Epithelial cell of prostate (primary cell): ENCODE data around the gene SLC27A5.
A peak's percentile ranks its signal among the peaks of the same experiment; 100 is the strongest.
"Not testable (repeated sequence)": the region's sequence is repeated elsewhere in the genome, so short reads cannot be mapped to it uniquely, and the experiment has no call there.

Experiments
- DNase-seq: peaks from one replicate; pipeline ENCODE4 v3.0.0-alpha.2; 2011; ENCODE audit warnings: low read depth, low spot score
- H3K27ac ChIP-seq: fragments of 450-650 bp; 2 replicates; pipeline ENCODE4 v1.5.1; 2017; ENCODE audit warnings: mild to moderate bottlenecking

Gene SLC27A5

DNA sequence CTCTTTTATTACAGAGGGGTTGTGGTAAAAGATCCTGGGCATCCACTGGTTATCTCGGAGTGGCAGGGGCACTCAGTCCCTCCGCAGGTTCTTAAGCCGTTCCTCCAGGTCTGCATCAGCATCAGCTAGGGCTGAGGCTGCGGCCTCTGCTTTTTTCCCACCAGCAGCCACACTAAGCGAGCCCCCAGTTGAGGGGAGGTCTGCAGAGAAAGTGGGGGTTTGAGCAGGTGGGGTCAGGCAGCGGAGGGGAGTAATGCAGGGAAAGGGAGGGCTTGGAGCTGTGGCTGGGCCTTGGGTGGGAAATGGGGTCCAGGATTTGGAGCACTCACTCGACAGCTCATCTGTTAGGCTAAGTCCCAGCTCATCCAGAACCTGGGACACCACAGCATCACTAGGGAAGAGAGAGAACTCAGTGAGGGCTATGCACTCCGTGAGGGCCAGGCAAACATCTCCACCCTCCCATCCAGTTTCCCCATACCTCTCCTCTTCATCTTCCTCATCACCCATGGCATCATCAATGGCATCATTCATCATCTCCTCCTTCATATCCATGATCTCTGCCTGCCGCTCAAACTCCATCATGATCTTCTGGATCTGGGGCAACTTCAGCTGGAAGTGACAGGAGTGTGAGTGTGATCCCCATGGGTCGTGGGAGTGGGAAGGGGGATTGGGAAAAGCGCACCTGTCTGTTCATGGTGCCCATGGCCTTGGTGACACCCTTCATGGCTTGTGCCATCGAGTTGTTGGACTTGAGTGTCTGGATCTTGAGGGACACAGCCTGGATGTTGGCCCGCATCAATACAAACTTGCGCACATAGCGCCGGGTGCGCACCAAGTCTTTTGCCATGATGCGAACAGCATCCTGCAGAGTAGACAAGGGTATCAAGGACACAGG, 40.0 kb upstream of the SLC27A5 start:
- no peak overlapping the region for H3K27ac ChIP-seq
- DNase-seq: no peak

DNA sequence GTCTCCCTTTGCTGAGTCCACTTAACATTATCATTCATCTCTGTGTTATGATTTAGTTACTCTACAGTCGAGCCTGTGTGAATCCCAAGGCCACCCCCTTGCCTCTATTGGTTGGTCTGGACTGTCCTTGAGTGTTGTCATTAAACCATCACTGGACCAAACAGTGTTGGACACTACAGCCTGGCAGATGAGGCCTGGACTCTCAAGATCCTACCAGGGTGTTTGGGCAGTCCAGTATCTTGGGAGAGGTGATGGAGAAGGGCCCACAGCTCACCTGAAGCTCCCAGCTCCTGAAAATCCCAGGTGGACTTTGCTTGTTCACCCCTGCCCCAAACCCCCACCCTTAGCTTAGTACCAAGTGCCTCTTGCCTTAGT, 39.3 kb upstream of the SLC27A5 start:
- no peak for DNase-seq
- H3K27ac ChIP-seq: no peak overlapping the region

DNA sequence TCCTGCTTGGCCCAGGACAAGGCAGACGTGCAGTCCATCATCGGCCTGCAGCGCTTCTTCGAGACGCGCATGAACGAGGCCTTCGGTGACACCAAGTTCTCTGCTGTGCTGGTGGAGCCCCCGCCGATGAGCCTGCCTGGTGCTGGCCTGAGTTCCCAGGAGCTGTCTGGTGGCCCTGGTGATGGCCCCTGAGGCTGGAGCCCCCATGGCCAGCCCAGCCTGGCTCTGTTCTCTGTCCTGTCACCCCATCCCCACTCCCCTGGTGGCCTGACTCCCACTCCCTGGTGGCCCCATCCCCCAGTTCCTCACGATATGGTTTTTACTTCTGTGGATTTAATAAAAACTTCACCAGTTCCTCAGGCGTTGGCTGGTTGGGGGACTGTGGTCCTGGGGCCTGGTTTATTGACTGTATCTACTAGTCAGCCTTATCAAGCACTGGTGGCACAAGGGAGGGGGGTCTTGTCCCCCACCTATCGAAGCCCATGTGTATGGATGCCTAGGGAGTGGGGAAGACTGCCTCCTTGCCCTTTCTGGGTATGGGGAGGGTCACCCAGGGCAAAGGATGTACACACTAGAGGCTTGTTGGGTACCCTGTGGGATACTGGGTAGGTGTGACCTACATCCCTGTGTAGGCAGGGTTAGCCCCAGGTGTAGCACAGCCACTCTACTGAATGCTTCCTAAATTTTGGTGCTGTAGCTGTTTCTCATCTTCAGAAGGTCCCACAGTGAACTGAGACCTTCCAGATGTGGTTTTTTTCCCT, 38.8 kb upstream of the SLC27A5 start:
- DNase-seq: no peak

DNA sequence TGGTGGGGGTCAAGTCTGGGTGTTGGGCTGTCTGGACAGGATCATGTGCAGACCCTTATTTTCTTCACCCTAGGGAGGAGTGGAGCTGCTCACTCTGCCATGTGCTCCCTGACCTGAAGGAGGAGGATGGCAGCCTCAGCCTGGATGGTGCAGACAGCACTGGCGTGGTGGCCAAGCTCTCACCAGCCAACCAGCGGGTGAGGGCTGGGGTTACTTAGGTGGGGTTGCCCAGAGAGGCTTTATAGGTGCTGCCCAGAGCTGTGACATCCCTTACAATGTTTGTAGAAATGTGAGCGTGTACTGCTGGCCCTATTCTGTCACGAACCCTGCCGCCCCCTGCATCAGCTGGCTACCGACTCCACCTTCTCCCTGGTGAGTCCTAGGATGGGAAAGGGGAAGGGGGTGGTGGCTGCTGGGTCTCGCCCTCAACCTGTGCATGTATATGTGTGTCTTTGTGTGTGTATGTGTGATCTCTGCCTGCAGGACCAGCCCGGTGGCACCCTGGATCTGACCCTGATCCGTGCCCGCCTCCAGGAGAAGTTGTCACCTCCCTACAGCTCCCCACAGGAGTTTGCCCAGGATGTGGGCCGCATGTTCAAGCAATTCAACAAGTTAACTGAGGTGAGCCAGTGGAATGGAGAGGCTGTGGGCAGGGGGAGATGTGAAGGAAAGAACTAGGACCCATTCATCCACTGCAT, 38.0 kb upstream of the SLC27A5 start:
- H3K27ac ChIP-seq: no peak overlapping the region
- no peak for DNase-seq

More for the DNA sequence above, 38.8 kb upstream of the SLC27A5 start:
- no peak overlapping the region for H3K27ac ChIP-seq

DNA sequence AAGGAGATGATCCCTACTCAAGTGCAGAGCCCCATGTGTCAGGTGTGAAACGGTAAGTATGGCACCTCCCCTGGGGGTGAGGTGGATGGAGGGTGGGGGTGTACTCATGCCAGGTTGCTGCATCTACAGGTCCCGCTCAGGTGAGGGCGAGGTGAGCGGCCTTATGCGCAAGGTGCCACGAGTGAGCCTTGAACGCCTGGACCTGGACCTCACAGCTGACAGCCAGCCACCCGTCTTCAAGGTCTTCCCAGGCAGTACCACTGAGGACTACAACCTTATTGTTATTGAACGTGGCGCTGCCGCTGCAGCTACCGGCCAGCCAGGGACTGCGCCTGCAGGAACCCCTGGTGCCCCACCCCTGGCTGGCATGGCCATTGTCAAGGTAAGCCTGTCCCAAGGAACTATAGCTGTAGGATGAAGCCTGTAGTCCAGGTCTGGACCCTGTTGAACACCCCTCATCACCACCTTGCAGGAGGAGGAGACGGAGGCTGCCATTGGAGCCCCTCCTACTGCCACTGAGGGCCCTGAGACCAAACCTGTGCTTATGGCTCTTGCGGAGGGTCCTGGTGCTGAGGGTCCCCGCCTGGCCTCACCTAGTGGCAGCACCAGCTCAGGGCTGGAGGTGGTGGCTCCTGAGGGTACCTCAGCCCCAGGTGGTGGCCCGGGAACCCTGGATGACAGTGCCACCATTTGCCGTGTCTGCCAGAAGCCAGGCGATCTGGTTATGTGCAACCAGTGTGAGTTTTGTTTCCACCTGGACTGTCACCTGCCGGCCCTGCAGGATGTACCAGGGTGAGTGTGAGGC, 37.3 kb upstream of the SLC27A5 start:
- H3K27ac ChIP-seq: no peak overlapping the region
- DNase-seq: no peak

DNA sequence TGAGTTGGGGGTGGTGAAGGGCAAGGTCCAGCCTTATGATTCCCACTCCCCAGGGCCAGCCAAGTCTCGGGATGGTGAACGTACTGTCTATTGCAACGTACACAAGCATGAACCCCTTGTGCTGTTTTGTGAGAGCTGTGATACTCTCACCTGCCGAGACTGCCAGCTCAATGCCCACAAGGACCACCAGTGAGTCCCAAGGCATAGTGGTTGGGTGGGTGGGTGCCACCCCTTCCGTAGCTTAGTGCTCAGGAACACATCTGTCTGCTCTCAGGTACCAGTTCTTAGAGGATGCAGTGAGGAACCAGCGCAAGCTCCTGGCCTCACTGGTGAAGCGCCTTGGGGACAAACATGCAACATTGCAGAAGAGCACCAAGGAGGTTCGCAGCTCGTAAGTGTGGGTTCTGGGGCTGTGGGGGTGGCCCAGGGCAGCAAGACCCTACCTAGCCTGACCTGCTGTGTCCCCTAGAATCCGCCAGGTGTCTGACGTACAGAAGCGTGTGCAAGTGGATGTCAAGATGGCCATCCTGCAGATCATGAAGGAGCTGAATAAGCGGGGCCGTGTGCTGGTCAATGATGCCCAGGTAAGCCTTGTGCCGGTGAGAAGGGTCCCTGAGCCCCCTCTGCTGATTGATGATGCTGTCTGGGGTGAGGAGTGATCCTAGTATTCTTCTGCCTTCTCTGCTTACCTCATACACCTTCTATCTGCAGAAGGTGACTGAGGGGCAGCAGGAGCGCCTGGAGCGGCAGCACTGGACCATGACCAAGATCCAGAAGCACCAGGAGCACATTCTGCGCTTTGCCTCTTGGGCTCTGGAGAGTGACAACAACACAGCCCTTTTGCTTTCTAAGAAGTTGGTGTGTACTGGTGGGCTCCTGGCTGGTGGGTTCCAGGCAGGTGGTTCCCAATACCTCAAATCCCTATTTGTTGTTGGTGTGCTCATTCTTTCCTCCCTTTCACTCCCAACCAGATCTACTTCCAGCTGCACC, 35.8 kb upstream of the SLC27A5 start:
- DNase-seq: no peak
- H3K27ac ChIP-seq: peak overlapping the region; percentile 9

DNA sequence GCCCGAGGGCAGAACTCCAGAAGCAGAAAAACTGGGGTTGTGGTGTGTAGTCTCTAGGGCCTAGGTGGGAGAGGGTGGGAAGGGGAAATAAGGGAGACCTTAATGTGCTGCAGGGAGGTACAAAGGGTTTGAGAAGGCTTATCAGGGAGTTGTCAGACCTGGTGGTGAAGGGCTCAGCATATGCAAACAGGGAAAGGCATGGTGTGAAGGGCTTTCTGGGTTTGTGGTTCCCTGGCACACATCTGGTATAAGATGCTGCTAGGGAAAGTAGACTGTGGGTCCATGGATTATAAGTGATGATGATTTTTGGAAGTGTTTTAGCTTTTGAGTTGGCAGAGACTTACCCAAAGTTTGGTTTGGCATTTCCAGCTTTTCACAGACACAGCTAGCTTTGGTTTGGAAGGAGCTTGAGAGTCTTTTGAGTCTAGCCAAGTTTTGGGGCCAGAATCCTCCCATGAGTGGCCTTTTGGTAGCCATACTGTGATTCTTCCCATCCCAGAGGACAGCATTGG, 34.3 kb upstream of the SLC27A5 start:
- DNase-seq: no peak
- H3K27ac ChIP-seq: peak overlapping the region; percentile 9

DNA sequence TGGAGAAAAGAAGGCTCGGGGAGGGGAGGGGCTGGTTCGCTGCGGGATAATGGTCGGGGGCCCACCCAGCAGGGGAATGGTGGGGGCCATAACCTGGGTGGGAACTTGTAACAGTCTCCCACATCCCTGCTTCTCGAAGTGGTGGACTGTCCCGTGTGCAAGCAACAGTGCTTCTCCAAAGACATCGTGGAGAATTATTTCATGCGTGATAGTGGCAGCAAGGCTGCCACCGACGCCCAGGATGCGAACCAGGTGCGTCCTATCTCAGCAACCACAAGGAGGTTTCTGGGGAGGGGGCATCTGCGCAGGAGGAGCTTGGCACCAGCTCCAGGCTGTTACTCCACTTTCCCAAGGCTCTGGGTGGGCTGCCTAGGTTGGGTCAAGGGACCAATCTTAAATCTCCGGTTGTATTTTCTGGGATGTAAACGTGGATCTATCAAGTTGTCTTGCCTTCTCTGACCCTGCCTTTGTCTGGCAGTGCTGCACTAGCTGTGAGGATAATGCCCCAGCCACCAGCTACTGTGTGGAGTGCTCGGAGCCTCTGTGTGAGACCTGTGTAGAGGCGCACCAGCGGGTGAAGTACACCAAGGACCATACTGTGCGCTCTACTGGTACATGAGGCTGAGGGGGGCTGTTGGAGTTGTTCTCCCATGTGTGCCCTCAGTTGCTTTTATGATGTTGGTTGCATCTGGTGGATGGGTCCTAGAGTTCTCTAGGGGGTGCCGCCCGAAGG, 33.7 kb upstream of the SLC27A5 start:
- H3K27ac ChIP-seq: peak overlapping the region; percentile 95
- no peak for DNase-seq

DNA sequence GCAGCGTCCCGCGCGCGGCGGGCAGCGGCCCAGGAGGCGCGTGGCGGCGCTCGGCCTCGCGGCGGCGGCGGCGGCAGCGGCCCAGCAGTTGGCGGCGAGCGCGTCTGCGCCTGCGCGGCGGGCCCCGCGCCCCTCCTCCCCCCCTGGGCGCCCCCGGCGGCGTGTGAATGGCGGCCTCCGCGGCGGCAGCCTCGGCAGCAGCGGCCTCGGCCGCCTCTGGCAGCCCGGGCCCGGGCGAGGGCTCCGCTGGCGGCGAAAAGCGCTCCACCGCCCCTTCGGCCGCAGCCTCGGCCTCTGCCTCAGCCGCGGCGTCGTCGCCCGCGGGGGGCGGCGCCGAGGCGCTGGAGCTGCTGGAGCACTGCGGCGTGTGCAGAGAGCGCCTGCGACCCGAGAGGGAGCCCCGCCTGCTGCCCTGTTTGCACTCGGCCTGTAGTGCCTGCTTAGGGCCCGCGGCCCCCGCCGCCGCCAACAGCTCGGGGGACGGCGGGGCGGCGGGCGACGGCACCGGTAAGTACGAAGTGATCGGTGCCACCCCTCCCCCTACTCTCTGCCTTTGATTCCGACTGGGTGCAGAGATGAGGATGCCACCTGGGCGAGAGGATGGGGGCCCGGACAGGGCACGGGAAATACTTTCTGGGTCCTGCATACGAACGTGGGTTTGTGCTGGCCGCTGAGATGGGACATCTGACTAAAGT, 32.9 kb upstream of the SLC27A5 start:
- no peak for DNase-seq
- H3K27ac ChIP-seq: peak overlapping the region; percentile 95

DNA sequence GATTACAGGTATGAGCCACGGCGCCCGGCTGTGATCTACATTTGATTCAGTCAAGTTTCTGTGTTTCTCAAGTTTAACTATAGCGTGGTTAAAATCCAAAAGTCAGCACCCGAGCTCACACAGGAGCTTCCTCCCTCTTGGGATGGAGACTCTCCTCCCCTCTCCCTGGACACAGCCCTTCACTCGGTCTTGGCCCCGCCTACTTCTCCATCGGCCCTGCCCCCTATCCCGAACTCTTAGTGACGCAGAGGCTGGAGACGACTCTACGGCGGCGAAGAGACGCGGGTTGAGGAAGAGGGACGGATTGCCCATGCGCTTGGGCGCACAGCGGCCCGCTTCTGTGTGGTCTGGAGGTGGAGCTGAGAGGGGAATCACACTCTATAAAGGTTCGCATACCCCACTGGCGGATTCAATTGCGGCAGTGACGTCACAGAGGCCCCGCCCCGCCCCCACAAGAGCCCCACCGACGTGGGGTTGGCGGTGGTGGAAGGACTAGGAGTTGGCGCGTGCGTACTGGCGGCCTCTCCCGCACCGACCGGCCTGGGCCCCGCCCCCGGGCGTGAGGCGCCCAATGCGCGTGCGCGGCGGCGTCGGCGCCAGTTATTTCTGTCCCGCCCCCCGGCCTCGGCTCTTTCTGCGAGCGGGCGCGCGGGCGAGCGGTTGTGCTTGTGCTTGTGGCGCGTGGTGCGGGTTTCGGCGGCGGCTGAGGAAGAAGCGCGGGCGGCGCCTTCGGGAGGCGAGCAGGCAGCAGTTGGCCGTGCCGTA, 32.2 kb upstream of the SLC27A5 start, which contains the start of gene TRIM28:
Gene TRIM28 (plus strand): TSS at position 239 of the 765 bp plus-strand sequence. CDS start 694 bp downstream, outside the sequence.
- H3K27ac ChIP-seq: peak within 1 kb of the TSS; percentile 95
- peak; percentile 91 for DNase-seq

DNA sequence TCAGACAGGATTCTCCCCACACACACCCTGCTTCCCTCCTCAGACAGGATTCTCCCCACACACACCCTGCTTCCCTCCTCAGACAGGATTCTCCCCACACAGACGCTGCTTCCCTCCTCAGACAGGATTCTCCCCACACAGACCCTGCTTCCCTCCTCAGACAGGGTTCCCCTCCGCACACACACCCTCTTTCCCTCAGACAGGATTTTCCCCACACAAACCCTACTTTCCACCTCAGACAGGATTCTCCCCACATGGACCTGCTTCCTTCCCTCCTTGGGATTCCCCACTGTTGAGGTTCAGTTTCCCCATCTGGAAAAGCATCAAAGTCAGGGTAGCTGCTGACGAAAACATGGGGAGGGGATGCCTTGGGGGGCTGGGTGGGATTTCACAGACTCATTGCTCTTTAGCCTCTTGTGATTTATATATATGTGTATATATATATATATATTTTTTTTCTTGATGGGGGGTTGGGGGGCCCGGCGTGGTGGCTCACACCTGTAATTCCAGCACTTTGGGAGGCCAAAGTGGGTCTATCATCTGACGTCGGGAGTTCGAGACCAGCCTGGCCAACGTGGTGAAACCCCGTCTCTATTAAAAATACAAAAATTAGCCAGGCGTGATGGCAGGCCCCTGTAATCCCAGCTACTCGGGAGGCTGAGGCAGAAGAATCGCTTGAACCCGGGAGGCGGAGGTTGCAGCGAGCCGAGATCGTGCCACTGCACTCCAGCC, 31.0 kb upstream of the SLC27A5 start:
- not testable (repeated sequence) for DNase-seq
- peak overlapping the region; percentile 95 for H3K27ac ChIP-seq

DNA sequence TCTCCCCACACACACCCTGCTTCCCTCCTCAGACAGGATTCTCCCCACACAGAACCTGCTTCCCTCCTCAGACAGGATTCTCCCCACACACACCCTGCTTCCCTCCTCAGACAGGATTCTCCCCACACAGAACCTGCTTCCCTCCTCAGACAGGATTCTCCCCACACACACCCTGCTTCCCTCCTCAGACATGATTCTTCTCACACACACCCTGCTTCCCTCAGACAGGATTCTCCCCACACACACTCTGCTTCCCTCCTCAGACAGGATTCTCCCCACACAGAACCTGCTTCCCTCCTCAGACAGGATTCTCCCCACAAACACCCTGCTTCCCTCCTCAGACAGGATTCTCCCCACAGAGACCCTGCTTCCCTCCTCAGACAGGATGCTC, 27.4 kb upstream of the SLC27A5 start:
- H3K27ac ChIP-seq, DNase-seq: not testable (repeated sequence)

DNA sequence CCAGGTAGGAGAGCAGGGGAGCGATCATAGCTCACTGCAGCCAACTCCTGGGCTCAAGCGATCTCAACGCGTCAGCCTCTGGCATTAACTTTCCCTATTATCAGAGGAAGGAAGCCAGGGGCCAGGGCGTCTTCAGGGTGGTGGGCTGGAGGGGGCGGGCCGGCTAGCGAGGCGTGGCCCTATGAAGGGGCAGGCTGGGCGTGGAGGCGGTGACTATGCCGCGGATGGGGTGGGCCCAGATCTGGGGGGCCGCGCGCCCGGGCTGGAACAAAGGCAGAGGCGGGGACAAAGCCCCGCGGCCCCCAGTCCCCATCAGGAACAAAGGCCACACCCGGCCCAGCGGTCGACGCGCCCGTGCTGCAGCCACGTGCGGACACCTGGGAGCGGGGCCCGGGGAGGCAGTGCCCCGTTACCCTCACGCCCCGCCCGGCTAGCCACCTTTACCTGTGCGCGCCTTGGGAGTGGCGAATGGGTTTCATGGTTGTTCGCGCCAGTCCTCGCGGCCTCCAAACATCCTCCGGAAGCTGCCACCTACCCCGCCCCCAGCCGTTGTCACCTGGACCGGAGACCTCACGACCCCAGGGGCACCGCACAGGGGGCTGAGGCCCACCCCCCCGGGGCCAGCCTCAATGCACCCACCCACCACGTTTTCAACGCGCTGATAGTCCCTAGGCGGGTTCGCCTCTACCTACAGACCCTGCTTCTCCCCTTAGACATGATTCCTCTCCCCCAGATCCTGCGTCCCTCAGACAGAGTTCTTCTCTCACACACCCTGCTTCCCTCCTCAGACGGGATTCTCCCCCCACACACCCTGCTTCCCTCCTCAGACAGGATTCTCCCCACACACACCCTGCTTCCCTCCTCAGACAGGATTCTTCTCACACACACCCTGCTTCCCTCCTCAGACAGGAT, 26.7 kb upstream of the SLC27A5 start:
- DNase-seq: no peak
- no peak overlapping the region for H3K27ac ChIP-seq

DNA sequence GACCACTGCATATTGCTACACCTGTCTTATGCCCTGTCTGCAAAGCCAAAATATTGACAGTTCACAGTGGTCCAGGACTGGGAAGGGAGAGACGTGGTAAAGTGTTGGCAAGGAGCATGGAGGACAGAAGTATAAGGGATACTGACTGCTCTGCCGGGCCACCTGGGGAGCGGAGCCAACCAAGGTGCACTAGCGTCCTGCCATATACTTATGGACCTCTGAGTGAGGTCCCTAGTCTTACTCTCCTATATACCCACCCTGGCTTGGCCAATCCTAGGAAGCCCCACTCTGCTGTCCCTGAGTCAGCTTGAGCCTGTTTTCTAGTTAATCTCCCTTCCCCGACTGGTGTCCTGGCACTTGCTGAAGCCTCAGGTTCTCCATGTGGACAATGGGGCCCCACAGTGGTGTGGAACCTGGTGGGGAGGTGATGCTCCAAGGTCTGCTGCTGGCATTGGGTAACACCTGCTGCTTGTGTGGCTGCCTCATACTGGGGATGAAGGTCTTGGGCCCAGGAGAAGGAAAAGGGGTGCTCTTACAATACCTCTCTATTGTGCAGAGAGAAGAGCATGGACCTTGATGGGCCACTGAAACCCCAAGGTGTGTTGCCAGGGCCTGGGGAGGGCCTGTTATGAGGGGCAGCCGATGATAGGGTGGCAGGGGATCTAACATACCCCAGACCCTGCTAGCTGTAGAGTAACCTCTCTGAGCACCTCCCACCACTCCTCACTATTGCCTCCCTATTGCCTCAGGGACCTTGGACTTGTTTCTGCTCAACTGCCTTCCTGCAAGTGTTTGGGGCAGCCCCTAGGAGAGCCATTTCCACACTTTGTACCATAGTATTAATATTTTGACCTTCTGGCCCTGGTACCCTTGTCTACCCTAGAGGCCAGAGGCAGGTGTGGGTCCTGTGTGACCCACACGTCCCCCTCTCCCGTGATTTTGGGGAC, 25.3 kb upstream of the SLC27A5 start:
- no peak for DNase-seq
- no peak overlapping the region for H3K27ac ChIP-seq
